ENCODE results near the gene IBTK.
"Not testable (repeated sequence)": the region's sequence is repeated elsewhere in the genome, so short reads cannot be mapped to it uniquely, and the experiment has no call there.

Gene IBTK

GRCh38 chr6:82246802-82247504 is 591 bp downstream of the IBTK start:
- DNase-seq = peak; percentile 45

- no peak for DNase-seq
These were observed 1.2 kb downstream of the IBTK start for GRCh38 chr6:82246370-82246769.

- no peak for DNase-seq
These were observed 2.2 kb downstream of the IBTK start for GRCh38 chr6:82245376-82245775.

DNA sequence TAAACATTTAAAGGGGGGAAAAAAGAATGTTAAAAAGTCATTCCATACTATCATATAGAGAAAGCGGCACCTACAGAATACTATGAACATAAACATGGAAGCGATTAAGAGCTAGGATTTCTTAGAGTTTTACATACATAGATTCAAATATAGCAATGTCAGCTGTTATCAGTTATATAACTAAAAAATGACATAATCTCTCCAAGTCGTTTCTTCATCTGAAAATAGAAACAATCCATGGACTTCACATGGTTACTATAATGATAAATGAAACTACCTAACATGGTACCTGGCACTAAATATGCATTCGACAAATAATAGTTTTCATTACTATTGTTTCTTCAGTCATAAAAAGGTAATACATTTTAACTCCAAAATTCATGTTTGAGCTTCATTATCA is 3.7 kb downstream of the IBTK start:
- no peak for DNase-seq

DNA sequence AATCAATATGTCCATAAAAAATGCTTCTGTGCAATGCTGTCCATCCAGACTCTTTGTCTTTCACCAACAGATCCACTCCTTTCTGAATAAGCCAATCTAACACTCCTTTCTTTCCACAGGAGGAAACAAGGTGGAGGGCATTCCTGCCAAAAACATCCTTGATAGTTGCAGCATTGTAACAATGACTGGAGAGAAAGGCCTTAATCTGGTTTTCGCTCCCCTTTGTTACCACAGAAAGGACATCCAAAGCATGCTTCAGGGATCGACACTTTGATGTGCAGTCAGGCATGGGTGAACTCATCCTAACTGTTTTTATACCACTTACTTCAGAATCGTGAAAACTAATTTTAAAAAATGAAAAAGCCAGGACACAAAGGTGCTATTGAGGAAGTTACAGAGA is 7.4 kb downstream of the IBTK start:
- no peak for DNase-seq

DNA sequence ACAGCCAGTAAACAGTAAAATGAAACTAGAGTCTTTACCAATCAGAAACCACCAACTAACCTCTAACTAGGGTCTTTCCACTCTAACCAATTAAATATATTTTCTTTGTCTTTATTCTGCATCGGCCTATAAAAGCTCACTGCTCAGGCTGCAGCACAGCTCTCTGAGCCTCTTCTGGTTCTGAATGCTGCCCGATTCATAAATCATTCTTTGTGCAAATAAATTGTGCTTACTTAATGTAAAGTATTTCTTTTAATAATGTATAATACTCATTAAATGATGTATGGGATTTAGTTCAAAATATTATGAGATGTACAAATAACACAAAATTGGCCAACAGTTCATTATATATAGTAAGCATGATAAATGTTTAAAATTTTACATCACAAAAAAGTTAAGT is 7.9 kb downstream of the IBTK start:
- DNase-seq = no peak

- DNase-seq = peak; percentile 10
These were observed 10.5 kb downstream of the IBTK start for GRCh38 chr6:82237013-82237412.

DNA sequence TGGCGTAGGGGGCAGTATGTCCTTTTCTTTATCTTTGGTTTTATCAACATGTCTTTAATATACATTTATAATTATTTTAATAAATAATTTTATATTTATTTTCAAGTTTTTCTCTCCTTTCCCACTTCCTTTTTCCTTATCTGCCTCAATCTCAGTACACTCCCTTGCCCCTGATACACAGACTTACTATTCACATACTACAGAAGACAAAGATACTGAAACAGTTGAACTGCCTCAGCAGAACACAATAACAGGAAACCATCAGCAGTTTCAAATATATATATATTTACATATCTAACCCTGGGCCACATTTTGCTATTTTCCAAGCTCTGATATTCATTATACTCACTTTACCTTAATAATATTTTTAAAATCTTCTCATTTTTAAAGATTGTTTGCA is 19.8 kb downstream of the IBTK start:
- no peak for DNase-seq

GRCh38 chr6:82220167-82220566 is 27.4 kb downstream of the IBTK start:
- no peak for DNase-seq

GRCh38 chr6:82217018-82217586 is 30.4 kb downstream of the IBTK start:
- DNase-seq = no peak

GRCh38 chr6:82216549-82216948 is 31.0 kb downstream of the IBTK start:
- no peak for DNase-seq

DNA sequence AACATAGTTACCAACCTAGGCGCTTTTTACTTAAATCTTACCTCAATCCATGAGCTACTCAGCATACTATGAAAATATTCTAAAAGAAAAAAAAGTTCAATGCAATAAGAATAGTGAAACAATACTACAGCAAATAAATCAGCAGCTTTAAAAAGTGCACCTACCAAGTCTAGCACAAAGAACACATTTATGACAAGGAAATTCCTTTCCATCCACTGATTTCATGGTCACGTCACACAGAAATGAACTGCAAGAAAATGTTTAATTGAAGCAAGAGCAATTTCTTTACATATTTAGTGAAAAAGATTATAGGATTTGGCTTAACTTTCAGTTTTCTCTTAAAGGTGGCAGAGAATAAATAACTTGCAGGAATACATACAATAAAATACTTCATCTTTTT is 36.2 kb downstream of the IBTK start:
- DNase-seq = no peak

GRCh38 chr6:82208913-82209312 is 38.6 kb downstream of the IBTK start:
- DNase-seq = no peak

DNA sequence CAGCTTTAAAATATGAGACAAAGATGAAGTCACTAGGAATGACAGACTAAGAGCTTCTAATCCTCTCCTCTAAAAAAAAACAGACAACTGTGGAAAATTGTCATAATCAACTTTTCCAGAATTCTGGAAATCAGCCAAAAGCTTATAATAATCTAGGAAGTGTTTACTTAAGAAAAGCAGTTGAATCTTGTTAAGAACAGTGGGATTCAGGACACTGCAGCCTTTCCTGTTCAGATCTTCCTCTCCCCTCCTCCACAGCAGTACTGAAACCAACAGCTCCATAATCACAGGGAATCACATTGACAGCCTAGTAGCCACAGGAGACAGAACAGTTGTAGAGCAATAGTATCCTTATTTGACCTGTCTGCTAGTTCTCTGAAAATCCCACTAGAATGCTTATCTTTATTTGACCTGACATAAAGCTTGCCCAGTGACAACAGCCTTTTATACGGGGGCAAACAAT is 41.6 kb downstream of the IBTK start:
- no peak for DNase-seq

GRCh38 chr6:82204020-82204419 is 43.5 kb downstream of the IBTK start:
- DNase-seq = no peak

GRCh38 chr6:82197784-82198183 is 49.8 kb downstream of the IBTK start:
- DNase-seq = no peak

DNA sequence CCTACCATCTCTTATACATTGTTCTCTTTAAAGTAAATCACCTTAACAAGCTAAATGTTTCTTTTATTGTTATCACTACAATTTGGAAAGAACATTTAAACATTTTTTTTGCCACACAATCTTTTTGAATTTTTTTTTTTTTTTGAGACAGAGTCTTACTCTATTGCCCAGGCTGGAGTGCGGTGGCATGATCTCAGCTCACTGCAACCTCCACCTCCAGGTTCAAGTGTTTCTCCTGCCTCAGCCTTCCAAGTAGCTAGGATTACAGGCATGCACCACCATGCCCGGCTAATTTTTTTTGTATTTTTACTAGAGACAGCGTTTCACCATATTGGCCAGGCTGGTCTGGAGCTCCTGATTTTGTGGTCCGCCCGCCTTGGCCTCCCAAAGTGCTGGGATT is 50.3 kb downstream of the IBTK start:
- DNase-seq = not testable (repeated sequence)

GRCh38 chr6:82196161-82196560 is 51.4 kb downstream of the IBTK start:
- no peak for DNase-seq

DNA sequence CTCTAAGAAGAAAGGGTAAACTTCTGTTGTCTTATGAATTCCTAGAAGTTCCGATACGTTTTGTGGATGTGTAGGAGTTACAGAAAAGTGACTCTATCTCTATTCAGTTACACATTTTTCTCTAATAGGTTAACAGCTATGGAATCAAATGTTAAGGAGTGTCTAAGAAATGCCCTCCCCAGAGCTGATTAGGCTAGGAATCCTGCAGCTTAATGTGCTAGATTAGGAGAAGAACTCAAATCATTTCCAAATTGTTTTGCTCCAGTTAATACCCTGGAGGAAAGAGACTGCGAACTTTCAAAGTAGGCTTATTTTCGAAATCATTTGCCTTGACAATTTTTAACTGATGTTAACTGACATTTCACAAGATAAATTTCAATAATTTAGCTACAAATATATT is 51.9 kb downstream of the IBTK start:
- no peak for DNase-seq

DNA sequence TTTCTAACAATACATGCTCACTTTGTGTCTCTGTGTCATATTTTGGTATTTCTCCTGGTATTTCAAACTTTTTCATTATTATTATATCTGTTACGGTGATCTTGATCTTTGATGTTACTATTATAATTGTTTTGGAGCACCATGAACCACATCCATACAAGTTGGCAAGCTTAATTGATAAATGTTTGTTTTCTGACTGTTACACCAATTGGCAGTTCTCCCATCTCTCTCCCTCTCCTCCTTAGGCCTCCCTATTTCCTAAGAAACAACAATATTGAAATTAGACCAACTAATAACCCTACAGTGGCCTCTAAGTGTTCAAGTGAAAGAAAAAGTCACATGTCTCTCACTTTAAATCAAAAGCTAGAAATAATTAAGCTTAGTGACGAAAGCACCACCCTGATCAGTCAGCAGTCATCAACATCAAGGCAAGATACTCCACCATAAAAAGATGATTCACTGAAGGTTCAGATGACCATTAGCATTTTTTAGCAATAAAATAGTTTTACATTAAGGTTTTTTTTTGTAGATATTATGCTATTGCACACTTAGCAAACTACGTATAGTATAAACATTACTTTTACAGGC is 61.5 kb downstream of the IBTK start:
- no peak for DNase-seq

DNA sequence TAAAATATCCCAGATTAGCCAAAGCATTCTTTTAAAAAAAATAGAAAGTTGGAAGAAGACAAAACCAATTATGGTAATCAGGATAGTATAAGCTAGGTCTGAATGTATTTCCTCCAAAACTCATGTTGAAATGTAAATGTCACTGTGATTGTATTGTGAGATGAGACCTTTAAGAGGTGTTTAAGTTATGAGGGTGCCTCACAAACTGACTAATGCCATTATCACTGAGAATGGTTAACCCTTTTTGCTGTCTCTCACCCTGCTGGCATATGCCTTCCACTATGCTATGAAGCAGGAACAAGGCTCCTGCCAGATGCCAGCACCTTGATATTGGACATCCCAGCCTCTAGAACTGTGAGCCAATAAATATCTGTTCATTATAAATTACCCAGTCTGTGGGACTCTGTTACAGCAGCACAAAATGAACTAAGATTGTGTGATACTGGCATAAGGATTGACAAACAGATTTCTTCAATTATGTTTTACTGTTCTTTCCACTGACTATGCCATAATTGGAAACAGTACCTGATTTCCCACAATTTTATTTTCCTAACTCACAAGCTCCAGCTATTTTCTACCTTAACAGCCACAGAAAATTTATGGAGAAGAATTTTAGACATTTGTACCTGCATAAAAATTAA is 63.8 kb downstream of the IBTK start:
- DNase-seq = no peak

GRCh38 chr6:82182756-82183155 is 64.8 kb downstream of the IBTK start:
- DNase-seq = no peak

- no peak for DNase-seq
These were observed 68.1 kb downstream of the IBTK start for GRCh38 chr6:82179415-82179814.

DNA sequence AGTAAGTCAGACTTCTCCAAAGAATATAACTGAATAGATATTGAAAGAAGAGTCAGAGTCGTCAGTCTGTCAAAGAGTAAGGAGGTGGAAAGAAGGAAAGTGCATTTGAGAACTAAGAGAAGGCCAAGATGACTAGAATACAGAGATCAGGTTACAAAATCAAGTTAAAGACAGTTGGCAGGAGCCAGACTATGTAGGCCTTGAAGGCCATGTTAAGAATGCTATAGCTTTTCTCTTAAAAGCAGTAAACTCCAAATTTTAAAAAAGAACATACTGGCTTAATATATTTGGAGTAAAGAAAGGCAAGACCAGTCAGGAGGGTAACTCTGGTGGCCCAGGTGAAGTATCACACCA is 68.8 kb downstream of the IBTK start:
- no peak for DNase-seq
